GM18868 (cell line): ENCODE measurements around the gene HTATIP2.
A peak's percentile ranks its signal among the peaks of the same experiment; 100 is the strongest.
"Not testable (repeated sequence)": the region's sequence is repeated elsewhere in the genome, so short reads cannot be mapped to it uniquely, and the experiment has no call there.

ENCODE experiments used
- ATAC-seq: cut with Tn5 transposase; IDR thresholded peaks from one replicate; pipeline ENCODE4 v1.9.1; 2021; ENCODE audit warnings: mild to moderate bottlenecking, moderate library complexity; ENCODE audit not compliant: unreplicated experiment

Gene HTATIP2

GRCh38 chr11:20363500-20364340 lies at the start of gene HTATIP2:
Gene HTATIP2, plus strand, starts transcription at chr11:20363714. Its CDS starts 524 bp downstream, at chr11:20364238.
- ATAC-seq = peak; percentile 93

- ATAC-seq = no peak
These were observed 47.7 kb upstream of the HTATIP2 start for GRCh38 chr11:20315800-20316199.

- ATAC-seq = no peak
These were observed 42.3 kb upstream of the HTATIP2 start for GRCh38 chr11:20321177-20321576.

- ATAC-seq = no peak
These were observed 36.1 kb upstream of the HTATIP2 start for GRCh38 chr11:20327377-20327935.

GRCh38 chr11:20336056-20336455 lies 27.5 kb upstream of the HTATIP2 start:
- no peak for ATAC-seq

GRCh38 chr11:20337526-20338154 lies 25.9 kb upstream of the HTATIP2 start:
- no peak for ATAC-seq

GRCh38 chr11:20342347-20343141 lies 21.0 kb upstream of the HTATIP2 start:
- ATAC-seq = no peak

- no peak for ATAC-seq
These were observed 12.4 kb upstream of the HTATIP2 start for GRCh38 chr11:20351136-20351535.

GRCh38 chr11:20351751-20352262 lies 11.7 kb upstream of the HTATIP2 start:
- no peak for ATAC-seq

- no peak for ATAC-seq
These were observed 9.6 kb upstream of the HTATIP2 start for GRCh38 chr11:20353829-20354434.

- ATAC-seq = peak; percentile 85
These were observed 8.0 kb upstream of the HTATIP2 start for GRCh38 chr11:20355221-20356219.

GRCh38 chr11:20357150-20357549 lies 6.4 kb upstream of the HTATIP2 start:
- no peak for ATAC-seq

- ATAC-seq = peak; percentile 49
These were observed 2.9 kb upstream of the HTATIP2 start for GRCh38 chr11:20360650-20361049.

- ATAC-seq = no peak
These were observed 1.0 kb upstream of the HTATIP2 start for GRCh38 chr11:20362481-20362880.

GRCh38 chr11:20363149-20363499 lies 390 bp upstream of the HTATIP2 start:
- ATAC-seq = no peak

- no peak for ATAC-seq
These were observed 853 bp downstream of the HTATIP2 start for GRCh38 chr11:20364341-20364792.

- ATAC-seq = not testable (repeated sequence)
These were observed 2.0 kb downstream of the HTATIP2 start for GRCh38 chr11:20365465-20365864.

GRCh38 chr11:20367313-20367948 lies 3.9 kb downstream of the HTATIP2 start:
- no peak for ATAC-seq

- ATAC-seq = no peak
These were observed 4.9 kb downstream of the HTATIP2 start for GRCh38 chr11:20368438-20368837.
